ENCODE results near the gene CARNS1.
A peak's percentile ranks its signal among the peaks of the same experiment; 100 is the strongest.

The CARNS1 gene

DNA sequence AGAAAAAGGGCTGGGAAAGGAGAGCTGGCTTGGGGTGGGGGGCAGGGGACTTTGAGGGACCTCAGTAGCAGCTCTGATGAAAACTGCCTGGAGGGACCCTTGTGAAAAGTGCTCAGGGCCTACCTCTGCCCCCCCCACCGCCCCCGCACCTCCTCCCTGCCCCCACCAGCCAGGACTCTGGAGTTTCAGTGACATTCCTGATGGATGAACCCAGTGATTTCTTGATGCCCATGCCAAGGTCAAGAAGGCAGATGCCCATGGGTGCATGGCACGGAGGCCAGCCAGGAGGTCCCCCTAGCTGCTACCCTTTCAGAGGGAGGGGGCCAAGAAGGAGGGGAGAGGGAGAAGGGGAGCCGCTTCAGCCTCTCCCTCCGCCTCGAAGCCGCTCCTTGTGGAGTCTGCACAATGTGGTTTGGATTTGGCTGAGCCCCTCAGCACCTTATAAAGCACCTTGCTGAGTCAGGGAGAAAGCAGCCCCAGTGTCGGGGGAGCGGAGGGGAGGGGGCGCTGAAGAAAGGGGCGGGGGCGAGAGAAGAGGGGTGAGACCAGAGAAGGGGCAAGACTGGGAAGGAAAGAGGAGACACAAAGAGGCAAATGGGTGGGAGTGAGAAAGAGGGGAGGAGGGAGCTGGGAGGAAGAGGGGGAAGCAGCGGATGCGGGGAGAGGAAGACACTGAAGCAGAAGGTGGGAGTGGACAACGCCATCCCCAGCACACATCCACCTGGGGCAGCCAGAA lies 40.0 kb upstream of the CARNS1 start:
- DNase-seq (ENCODE audit: low spot score) = no peak

DNA sequence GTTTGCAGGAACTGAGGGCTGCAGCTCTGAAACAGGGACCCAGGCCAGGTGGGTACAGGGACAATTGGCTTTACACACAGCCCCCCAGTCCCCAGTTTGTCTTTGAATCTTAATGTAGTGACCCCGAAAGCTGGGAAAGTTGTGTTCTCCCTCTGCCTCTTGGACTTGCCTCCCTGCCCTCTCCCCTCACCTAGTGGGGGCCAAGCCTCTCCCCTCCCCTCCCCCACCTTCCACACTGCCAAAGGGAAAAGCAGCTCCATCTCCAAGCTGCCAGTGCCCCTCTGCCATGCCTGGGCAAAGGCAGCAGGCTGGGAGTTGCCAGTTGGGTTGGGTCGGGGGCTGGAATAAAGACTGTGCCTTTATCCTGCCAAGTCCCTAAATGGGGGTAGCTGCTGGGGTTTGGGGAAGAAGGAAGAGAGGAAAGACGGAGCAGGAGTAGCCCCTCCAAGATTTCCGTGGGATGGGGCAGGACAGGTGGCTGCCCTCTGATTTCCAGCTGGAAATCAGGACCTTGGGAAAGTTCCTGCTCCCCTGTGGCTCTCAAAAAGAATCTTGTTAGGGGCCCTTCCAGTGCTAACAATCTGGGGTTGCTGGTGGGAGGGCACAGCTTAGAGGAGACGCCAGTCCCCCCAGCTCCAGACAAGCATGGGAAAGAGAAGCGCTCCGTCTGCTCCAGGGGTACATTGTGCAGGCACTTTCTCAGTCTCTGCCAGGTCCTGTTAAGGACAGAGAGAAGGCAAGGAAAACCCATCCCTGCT lies 39.2 kb upstream of the CARNS1 start:
- DNase-seq (ENCODE audit: low spot score) = no peak

DNA sequence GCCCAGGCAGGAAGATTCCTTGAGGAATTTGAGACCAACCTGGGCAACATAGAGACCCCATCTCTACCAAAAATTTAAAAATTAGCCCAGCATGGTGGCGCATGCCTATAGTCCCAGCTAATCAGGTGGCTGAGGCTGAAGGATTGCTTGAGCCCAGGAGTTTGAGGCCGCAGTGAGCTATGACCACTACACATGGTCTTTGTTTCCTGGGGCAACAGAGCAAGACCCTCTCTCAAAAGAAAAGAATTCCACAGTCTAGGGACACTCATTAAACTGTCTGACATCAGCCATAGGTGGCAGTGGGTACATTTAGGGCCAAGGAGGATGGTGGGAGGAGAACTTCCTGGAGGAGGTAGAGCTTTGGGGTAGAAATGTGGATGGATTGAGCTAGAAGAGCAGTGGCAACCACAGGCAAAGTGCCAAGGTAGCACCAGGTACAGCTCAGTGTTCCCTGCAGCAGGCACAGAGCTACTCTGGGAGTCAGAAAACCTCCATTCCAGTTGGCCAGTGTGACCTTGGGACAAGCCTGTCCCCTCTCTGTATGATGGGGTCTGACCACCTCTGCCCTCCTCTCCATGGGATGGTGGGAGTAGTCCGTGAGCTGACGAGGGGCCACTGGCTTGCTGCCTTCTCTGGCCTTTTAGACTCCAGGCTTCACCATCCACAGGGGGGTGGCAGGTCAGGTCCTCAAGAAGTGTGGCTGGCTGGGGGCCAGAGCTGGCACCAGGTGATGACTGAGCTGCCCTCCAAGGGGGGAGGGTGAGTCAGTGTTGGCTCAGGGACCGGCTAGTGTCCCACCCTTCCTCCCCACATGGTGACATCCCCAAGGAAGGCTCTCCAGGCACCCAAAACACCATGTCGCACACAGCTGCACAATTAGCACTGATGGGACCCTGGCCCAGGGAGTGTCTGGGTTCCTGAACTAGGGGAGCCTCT lies 38.3 kb upstream of the CARNS1 start:
- DNase-seq (ENCODE audit: low spot score) = no peak

DNA sequence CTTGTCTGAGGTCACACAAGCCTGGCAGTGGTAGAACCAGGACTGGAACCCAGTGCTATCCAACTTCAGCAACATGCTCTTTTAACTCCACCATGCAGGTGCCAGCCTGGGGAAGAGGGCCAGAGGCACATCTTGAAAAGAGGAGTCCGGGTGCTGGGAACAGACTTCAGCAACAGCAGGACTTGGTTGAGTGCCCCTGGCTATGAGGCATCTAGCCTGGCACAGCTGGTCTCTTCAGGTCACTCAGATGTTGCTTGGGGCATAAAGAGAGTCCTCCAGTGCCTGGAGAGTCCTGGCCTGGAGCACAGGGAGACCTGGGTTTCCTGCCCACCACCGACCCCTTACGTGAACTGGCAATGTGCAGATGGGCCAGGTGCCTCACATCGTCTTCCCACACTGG lies 36.9 kb upstream of the CARNS1 start:
- DNase-seq (ENCODE audit: low spot score) = no peak

DNA sequence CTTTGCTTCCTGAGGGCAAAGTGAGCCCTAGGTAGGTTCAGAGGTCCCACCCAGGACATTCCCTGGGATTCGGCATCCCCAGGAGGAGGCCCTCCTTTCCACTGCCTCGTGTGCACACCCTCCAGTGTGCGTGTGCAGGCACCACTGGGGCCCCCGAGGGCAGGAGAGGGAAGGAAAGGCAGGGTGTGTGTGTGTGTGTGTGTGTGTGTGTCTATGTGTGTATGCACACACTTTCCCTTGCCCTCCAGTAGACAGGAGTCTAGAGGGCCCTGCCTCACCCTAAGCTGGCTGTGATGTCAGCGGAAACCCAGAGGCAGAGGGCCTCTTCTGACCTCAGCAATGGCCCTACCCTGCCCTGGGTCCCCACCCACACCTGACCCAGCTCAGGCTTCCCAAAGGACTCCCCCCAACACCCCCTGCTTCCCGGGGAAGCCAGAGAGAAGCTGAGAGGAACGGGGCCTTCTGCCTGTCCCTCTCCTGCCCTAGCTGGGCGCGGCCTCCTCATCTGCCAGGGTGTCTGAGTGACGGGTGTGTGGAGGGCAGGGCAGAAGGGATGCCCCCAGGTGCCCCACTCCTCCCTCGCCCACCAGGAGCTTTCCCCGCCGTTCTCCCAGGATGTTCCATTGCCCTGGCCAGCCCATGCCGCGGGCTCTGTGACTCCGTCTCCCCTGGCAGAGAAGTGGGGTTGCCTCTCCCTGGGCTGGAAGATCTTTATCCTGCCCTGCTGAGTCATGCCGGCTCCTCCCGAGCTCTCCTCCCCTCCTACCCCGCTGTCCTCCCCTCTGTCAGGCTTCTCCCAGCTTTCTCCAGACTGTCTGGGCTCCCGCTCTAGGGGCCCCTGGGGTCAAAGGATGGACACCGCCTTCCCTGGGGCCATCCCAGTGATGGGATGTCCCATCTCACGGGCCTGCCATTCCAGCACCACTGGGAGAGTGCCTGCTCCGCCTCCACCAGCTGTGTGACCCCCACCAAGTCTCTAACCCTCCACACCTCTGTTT lies 36.1 kb upstream of the CARNS1 start:
- no peak for DNase-seq (ENCODE audit: low spot score)

DNA sequence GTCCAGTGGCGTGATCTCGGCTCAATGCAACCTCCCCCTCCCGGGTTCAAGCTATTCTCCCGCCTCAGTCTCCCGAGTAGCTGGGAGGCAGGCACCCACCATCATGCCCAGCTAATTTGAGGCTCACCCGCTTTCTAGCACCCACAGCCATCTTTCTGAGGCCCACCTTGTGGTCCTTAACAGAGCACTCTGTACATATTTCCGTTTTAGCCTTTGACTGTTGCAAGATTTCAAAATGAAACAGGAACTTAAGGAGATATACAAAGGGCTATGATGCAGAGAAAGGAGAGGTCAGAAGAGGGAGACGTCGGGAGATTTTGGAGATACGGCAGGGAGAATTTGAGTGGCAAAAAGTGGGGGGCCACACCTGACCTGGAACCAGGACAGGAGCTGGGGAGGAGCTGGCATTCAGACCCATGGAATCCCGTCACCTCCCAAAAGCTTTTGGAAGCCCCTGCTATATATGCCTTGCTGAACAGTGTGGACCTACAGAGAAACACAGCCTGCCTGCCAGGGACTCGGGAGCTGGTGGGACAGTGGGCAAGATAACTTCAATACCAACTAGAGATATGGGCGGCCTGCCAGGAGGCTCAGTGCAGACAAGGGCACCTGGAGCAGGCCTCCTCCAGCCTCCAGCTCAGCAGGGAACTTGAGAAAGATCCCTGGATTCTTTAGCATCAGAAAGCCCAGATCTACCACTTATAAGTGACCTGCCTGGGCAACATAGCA lies 34.1 kb upstream of the CARNS1 start:
- DNase-seq (ENCODE audit: low spot score) = no peak

DNA sequence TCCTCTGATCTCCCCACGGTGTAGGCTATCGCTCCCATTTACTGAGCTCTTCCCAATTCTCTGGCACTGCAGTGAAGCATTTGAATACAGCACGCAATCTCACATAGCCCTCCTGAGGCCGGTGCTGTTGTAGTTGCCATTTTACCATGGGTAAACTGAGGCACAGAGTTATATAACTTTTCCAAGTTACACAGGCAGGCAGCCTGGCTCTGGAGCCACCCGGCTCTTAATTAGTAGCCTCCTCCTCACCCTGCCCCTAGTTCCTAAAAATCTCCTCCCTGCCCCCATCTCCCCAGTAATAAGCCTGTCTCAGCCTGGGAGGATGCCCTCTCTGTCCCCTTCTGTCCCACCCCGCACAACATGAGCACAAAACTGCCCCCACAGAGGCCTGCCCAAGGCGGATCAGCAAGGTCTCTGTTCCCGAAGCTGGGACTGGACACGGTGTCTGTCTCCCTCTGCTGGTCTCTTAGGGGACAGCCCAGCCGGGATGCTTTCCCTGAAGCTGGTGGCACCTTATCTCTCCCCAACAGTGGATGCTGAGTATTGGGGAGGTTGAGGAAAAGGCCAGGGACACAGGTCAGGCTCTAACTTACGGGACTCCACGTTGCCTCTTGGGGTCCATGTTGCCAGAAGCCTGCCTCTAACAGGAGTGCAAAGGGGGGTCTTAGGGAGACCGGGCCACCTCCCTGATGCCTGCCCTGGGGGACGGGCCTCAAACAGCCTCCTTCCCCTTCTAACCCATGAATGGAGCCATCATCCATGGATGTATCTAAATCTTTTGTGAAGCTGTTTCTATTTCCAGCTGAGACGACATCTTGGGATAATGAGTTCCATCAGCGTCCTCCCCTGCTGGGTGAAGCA lies 33.0 kb upstream of the CARNS1 start:
- peak; percentile 77 for DNase-seq (ENCODE audit: low spot score)

DNA sequence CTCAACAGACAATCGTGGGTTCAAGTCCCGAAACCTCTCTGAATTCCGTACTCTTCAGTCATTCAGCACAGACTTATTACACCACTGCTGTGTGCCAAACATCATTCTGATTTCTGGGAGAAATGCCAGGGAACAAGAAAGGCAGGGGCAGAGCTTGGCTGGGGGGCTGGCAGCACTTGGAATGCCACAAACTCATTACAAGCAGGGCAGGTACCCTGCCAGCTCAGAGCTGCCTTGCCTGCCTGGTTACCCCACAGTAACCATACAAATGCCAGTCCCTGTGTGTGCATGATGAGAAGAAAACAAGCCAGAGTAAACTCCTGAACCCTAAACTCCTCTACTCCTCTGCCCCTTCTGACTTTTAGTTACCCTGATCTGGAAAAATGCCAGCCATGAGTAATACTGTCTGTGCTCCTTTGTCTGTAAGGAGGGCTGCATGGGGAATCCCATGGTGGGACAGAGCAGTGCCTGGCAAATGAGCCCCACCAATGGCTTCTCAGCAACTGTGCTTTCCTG lies 30.6 kb upstream of the CARNS1 start:
- no peak for DNase-seq (ENCODE audit: low spot score)

DNA sequence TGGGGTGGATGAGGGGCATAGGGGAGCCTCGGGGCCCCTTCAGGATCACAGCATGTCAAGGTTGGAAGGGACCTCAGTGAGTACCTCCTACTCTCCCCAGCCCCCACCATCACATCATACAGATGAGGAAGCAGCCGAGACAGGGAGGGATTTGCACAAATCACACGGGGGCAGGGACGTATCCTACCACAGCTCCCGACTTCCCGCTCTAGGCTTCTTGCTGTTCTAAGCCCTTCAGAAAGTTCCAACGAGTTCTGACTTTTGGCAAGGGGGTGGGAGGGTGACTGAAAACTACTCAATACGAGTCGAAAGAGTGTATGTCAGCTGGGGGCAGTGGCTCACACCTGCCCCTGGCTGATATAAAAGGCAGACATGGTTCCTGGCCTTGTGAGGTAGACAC lies 28.4 kb upstream of the CARNS1 start:
- no peak for DNase-seq (ENCODE audit: low spot score)

DNA sequence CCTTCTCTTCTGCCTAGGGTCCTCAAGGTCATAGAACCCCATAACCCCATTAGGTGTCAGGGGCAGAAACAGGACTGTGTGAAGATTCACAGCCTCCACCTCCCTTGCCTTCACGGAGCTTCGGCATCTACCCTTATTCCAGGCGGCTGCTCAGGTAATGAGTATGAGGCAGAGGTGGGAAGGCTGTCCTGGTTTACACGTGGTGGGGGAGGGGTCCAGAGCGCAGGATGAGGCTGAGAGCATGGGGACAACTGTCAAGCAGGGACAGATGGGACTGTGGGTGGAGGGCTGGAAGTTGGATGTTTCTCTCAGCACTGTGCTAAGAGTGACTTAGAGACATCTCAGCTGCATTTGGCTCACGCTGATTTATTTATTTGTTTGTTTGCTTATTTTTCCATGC lies 28.0 kb upstream of the CARNS1 start:
- DNase-seq (ENCODE audit: low spot score) = no peak

DNA sequence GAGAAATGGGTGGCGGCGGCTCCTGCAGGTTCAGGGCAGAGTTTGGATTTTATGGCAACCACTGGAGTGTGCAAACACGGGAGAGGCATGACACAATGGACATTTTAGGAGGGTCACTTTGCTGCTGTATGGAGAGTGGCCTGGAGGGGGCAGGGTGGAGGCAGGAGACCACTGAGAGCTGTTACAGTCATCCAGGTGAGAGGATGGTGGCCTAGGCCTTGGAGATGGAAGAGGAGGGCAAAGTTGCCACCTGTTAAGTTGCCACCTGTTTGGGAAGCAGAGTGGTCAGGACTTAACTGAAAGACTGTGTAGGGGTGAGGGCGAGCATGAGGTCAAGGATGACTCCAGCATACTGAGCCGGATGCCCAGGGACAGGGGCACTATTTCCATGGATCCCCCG lies 26.0 kb upstream of the CARNS1 start:
- peak; percentile 77 for DNase-seq (ENCODE audit: low spot score)

DNA sequence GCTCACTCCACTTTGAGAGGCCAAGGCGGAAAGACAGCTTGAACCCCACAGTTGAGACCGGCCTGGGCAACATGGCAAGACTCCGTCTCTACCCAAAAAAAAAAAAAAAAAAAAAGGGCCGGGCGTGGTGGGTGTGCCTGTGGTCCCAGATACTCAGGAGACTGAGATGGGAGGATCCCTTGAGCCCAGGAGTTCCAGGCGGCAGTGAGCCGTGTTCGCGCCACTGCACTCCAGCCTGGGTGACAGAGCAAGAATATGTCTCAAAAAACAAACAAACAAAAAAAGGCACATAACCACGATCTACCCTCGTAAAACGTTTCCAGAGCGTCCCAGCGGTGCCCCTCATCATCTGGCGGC lies 24.6 kb upstream of the CARNS1 start:
- DNase-seq (ENCODE audit: low spot score) = no peak

DNA sequence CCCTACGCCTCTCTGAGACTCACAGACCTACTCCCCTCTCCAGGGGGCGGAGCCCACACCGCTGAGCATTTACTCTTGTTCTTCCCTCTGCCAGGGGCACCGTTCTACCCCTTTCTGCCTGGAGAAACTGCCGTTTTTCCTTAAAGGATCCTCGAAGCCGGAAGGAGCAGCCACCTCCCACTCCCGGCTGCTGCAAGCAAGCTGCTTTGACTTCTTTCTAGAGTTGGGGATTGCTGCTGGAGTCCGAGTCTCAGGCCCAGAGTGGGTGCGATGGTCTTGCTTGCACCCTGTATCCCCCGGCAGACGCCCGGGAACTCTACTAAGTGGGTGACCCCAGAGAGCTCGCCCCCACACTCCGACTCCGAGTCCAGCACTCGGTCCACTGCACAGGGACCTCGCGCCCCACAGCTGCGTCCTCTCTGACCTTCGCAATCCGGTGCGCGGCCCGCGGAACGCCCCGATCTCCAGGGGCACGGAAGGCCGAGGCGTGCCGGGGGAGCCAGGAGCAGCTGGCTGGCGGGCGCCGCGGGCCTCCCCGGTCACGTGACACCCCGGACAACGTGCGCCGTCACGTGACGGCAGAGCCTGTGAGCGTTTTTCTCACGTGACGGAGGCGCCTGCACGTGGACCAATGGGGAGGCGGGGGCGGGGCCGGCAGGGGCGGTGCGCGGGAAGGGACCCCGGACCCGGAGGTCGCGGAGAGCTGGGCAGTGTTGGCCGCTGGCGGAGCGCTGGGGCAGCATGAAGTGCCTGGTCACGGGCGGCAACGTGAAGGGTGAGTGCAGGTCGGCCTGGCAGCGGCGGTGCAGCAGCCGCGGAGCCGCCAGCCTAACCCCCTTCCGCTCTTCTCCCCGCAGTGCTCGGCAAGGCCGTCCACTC lies 23.9 kb upstream of the CARNS1 start, which contains the start of gene RAD9A:
Gene RAD9A (plus strand): TSS at position 683 of the 879 bp plus-strand sequence. CDS start 59 bp downstream, at position 742.
- DNase-seq (ENCODE audit: low spot score) = peak; percentile 99

DNA sequence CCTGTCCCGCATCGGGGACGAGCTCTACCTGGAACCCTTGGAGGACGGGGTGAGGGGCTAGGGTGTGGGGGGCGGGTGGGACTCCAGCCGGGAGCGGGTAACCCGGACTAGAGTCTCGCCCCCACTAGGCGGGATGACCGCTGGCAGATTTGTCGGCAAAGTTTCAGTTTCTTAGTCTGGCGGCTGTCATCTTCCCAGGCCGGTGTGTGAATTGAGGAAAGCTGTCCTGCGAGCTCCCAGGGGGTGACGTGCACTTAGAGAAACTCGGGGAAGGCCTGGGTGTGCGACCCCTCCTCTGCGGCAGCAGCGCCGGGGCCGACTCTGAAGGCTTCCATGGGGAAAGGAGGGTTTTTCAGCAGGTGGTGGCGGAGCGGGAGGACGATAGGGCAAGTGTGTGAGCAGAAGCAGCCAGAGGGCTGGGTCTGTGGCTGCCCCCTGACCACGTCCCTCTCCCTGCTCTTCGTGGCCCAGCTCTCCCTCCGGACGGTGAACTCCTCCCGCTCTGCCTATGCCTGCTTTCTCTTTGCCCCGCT lies 23.2 kb upstream of the CARNS1 start:
- no peak for DNase-seq (ENCODE audit: low spot score)

DNA sequence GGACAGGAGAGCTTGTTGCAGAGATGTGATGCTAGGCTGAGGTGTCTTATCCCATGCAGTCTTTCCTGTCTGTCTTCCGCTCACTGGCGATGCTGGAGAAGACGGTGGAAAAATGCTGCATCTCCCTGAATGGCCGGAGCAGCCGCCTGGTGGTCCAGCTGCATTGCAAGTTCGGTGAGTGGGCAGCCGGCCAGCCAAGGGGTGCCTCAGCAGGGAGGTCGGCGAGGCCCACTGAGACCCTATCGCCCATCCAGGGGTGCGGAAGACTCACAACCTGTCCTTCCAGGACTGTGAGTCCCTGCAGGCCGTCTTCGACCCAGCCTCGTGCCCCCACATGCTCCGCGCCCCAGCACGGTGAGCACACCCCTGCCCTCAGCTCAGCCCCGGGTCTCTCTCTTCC lies 22.0 kb upstream of the CARNS1 start:
- no peak for DNase-seq (ENCODE audit: low spot score)

DNA sequence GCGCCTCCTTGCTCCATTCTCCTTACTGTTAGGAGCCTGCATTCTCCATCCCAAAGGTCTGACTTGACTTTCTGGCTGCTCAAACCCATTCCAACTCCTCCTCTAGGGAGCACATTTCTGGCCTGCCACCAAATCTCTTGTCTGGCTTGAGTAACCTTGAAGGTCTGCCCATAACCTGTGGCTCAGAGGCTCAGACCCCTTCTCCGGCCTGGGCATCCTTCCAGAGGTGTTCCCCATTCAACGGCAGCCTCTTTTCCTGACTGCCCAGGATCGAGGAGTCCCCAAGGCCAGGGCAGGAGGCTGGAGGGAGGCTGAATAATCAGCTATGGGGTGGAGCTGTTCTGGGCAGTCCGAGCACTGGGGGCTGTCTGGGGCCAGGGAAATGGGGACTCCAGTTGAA lies 21.5 kb upstream of the CARNS1 start:
- no peak for DNase-seq (ENCODE audit: low spot score)

DNA sequence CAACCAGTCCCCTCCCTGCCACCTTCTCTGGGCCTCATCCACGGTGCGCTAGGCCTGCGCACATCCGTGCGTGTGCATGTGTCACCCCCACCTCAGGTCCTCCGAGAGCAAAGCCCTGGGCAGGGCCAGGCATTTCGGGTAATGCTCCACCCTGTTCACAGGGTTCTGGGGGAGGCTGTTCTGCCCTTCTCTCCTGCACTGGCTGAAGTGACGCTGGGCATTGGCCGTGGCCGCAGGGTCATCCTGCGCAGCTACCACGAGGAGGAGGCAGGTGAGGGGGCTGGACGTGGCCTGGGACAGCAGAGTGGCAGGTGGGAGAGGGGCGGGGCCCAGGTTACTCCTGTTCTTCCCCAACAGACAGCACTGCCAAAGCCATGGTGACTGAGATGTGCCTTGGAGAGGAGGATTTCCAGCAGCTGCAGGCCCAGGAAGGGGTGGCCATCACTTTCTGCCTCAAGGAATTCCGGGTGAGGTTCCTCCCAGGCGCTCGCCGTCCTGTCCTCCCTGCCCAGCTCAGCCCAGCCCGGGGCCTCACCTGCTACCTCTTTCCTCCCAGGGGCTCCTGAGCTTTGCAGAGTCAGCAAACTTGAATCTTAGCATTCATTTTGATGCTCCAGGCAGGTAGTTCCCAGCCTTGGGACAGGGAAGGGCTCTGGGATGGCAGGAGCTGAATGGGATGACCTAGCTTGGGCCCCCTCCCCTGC lies 19.8 kb upstream of the CARNS1 start:
- DNase-seq (ENCODE audit: low spot score) = no peak

DNA sequence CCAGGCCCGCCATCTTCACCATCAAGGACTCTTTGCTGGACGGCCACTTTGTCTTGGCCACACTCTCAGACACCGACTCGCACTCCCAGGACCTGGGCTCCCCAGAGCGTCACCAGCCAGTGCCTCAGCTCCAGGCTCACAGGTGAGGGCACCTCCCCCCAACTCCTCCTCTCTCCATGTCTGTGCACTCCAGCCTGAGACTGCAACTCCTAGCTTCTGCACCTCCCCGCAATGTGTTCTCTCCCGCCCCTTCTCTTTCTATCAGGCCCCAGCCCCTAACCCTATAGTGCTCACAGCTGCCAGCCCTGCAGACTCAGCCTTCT lies 19.3 kb upstream of the CARNS1 start:
- no peak for DNase-seq (ENCODE audit: low spot score)

Measured in iPS-NIHi11 (cell line).